ENCODE results near the gene CCR5AS.
"Not testable (repeated sequence)": the region's sequence is repeated elsewhere in the genome, so short reads cannot be mapped to it uniquely, and the experiment has no call there.

The CCR5AS gene

GRCh38 chr3:46401579-46401978 is 5.3 kb downstream of the CCR5AS start:
- no peak for DNase-seq

- DNase-seq = no peak
Observed at GRCh38 chr3:46400846-46401245, 6.0 kb downstream of the CCR5AS start.

DNA sequence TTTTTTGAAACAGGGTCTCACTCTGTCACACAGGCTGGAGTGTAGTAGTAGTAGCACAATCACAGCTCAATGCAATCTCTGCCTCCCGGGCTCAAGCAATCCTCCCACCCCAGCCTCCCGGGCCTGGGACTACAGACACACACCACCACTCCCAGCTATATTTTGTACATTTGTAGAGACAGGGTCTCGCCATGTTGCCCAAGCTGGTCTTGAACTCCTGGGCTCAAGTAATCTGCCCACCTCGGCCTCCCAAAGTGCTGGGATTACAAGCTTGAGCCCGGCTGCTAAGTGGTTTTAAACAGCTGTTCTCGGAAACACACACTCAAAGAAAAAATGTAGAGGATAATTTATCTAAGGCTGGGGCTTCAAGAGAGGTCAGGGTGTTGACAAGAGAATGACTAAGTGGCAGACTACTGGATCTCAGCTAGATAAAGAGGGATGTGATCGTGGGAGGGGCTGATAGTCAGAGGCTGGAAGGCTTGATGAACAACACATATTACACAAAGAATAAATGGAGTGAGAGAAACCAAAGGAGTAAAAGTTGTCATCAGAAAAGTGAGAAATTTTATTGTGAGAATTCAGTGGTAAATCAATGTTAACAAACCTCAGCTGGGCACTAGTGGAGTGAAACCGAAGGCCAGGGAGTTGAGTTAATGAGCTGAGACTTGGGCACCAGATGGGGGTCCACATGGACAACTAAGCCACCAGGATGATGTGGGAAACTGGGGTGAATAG is 6.7 kb downstream of the CCR5AS start:
- no peak for DNase-seq

DNA sequence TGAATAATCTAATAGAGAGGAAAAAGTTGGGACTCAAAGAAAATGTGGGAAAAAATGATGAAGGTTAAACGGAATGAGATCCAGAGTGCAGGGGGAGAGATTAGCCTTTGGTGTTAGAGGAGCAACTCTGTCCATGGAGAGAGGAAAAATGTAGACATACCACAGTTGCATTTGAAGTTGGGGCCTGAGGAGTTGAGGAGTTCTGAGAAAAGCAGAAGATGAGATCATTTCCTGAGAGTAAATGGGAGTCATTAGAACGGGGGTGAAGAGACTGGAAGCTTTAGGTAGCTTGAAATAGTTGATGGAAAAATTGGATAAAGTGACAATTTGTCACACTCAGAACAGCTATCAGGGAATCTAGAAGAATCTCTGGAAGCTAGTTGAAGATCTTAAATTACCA is 7.3 kb downstream of the CCR5AS start:
- no peak for DNase-seq

DNA sequence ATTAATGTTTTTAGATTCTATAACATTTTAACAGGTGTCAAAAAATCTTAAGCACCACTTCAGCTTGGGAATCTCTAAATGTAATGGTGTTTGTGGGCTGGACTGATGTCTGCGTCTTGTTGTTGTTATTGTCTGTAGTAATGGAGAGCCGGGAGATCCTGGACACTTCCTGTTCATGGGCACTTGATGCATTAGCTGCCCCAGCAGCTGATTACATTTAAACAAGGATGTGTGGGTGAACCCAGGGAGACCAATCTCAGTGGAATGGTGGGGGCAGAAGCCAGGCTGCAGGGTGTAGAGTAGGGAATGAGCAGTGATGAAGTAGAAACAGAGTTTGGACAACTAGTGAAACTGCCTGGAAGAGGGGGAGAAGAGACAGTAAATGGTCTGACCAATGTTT is 7.8 kb downstream of the CCR5AS start:
- no peak for DNase-seq

DNA sequence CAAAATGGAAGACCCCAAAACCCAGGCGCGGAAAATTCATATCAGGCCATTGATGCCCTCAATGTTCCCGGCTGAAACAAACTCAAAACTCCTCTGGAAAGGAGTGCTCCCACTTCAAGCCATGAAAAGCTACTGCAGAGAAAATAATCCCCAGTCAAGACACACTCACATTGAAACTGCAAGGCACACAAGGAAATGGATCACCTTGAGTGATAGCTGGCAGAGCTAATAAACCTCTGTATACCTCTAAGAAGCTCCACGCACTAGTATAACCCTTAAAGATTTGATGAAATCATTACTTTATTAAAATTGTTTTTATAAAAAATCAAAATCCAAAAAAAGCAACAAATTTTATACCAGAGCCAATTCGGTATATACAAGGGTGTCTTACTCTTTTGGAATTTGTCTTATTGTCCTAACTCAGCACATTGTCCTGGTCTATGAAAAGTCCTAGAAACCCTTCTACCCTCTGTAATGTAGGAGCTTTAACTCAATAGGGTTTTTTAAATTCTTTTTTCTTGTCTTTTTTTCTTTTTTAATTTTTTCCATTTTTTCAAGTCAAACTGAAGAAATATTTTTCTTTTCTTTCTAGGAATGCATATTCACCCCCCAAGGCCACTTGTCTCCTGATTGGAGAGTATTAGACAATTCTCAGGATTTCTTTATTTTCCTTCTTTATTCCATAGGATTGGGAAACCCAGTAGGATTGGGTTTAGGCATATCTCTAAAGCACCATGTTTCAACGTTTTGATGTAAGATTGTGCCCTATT is 8.5 kb downstream of the CCR5AS start:
- DNase-seq = no peak

GRCh38 chr3:46397111-46397510 is 9.8 kb downstream of the CCR5AS start:
- DNase-seq = no peak

DNA sequence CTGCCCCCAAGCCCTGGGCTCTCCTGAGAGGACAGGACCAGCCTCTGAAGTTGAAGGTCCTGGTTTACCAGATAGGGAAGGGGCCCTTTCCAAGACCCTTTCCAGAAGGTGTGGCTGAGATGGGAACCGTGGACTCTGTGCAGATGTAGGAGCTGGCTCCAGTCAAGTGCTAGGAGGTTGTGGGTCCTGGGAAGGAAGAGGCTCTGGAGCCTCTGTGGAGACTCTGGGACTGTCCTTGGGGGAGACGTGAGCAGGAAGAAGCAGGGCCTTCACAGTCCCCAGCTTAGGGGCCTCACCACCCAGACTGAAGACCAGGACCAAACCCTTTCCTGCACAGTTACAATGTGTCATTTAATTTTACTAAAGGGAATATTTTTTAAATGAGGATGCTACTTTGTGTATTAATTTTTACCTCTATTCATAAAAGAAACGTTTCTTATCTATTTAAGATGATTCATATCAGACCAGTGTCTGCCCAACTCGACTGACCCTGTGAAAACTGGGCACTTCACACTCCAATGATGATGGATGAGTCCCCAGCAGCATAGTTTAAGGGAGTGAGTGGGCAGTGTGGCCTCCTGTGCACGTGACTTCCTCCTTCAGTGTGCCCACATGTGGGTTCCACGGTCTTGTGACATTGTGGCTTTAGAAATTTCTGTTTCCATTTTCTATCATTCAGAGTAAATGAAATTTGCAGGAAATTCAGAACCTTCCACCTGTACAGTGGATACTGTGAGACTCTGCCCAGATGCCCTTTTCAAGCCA is 10.9 kb downstream of the CCR5AS start:
- DNase-seq = no peak

- no peak for DNase-seq
Observed at GRCh38 chr3:46395210-46395661, 11.6 kb downstream of the CCR5AS start.

GRCh38 chr3:46393554-46394434 is 13.1 kb downstream of the CCR5AS start:
- DNase-seq = no peak

DNA sequence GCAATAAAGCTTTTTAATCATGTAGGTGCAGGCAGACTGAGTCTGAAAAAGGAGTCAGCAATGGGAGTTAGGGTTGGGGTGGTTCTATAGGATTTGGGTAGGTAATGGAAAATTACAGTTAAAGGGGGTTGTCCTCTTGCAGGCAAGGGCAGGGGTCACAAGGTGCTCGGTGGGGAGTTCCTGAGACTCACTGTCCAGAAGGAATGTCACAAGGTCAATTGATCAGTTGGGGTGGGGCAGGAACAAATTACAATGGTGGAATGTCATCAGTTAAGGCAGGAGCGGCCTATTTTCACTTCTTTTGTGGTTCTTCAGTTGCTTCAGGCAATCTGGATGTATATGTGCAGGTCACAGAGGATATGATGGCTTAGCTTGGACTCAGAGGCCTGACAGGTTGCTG is 13.9 kb downstream of the CCR5AS start:
- DNase-seq = no peak

DNA sequence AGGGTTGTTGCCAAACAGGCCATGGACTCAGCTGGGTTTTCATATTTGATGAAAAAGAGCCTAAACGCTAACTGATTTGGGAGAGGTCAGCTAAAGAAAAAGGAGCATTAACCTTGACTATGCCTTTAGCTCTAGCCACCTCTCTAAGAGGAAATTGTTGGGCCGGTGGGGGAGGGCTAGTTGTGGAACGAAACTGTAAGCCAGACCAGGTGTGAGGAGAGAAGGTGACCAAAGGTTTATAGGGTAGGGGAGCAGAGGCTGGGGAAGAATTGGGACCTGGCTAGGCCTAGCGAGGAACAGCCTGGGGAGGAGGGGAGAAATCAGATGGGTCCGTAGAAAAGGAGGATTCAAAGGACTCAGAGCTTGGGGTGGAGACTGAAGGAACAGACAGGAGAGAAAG is 15.3 kb downstream of the CCR5AS start:
- not testable (repeated sequence) for DNase-seq

GRCh38 chr3:46389306-46389705 is 17.6 kb downstream of the CCR5AS start:
- DNase-seq = no peak

GRCh38 chr3:46388847-46389246 is 18.0 kb downstream of the CCR5AS start:
- DNase-seq = not testable (repeated sequence)

GRCh38 chr3:46386205-46386604 is 20.7 kb downstream of the CCR5AS start:
- no peak for DNase-seq

- no peak for DNase-seq
Observed at GRCh38 chr3:46383951-46384330, 22.9 kb downstream of the CCR5AS start.

- no peak for DNase-seq
Observed at GRCh38 chr3:46383211-46383950, 23.5 kb downstream of the CCR5AS start.

GRCh38 chr3:46381625-46382024 is 25.2 kb downstream of the CCR5AS start:
- DNase-seq = no peak

DNA sequence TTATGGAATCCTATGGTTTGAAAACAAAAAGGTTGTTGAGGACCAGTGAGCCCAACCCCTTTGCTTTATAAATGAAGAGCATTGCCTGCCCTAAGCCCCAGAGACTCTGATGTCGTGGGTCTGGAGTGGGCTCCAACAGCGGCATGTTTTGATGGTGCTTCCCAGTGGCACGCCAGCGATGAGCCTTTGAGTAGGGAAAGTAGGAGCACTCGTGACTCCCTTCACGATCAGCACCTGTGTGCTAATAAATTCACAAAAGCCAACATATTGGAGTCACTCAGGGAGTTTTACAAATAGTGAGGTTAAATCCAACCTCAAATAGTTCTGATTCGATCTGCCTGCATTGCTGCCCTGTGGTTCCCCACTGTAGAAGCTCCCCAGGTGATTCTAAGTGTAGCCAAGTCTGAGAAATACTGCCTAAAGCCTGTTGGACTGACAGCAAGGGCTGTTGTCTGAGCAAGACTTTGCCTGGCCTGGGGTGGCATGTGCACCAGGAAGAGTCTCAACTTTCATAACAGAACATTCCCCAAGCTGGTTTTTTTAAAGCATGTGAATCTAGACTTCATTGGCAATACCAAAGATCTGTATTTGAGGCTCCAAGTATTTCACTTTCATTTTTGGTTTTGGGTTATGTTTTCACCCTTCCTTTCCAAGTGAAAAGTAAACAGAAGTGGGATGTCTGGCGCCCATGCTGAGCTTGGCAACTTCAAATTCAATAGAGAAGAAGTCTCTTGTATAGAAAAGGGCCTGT is 26.2 kb downstream of the CCR5AS start:
- no peak for DNase-seq

- DNase-seq = no peak
Observed at GRCh38 chr3:46378426-46378942, 28.4 kb downstream of the CCR5AS start.

DNA sequence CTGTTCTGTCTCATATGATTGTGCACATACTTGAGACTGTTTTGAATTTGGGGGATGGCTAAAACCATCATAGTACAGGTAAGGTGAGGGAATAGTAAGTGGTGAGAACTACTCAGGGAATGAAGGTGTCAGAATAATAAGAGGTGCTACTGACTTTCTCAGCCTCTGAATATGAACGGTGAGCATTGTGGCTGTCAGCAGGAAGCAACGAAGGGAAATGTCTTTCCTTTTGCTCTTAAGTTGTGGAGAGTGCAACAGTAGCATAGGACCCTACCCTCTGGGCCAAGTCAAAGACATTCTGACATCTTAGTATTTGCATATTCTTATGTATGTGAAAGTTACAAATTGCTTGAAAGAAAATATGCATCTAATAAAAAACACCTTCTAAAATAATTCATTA is 31.1 kb downstream of the CCR5AS start:
- DNase-seq = no peak

Data from NCI-H774 (cell line).